HepG2 (cell line): ENCODE results near the gene COL18A1. TPM values are rescaled to one million over a fixed set of nuclear protein-coding genes. Genes with fewer than 3 reads are reported as not detected.

Source experiments
- MAZ ChIP-seq, 2 experiments: sonication (generic) in 1 of 2; formaldehyde crosslinking in 1 of 2; IDR thresholded peaks; 2 replicates each; pipeline versions ENCODE4 v1.5.0 to v1.6.1; 2012 to 2020; ENCODE audit warnings: low read depth in 2 of 2, mild to moderate bottlenecking in 2 of 2, borderline replicate concordance in 1 of 2, improper control_type of control experiment in 1 of 2, low read length in 1 of 2, missing genetic modification reagents in 1 of 2, moderate library complexity in 1 of 2
- NPAS2 ChIP-seq: sonication (generic); formaldehyde crosslinking; IDR thresholded peaks from 2 replicates; pipeline ENCODE4 v1.8.0; 2022; ENCODE audit warnings: mild to moderate bottlenecking, missing genetic modification reagents, borderline replicate concordance
- NRL ChIP-seq: sonication (generic); formaldehyde crosslinking; IDR thresholded peaks from 2 replicates; pipeline ENCODE4 v1.5.0; 2020; ENCODE audit warnings: missing genetic modification reagents, mild to moderate bottlenecking, moderate library complexity, borderline replicate concordance
- PAXIP1 ChIP-seq: sonication (generic); formaldehyde crosslinking; conservative IDR thresholded peaks from 2 replicates; pipeline ENCODE4 v1.4.0; 2020; ENCODE audit warnings: mild to moderate bottlenecking, missing genetic modification reagents, moderate library complexity
- REPIN1 ChIP-seq: sonication (generic); formaldehyde crosslinking; IDR thresholded peaks from 2 replicates; pipeline ENCODE4 v1.8.0; 2022; ENCODE audit warnings: missing genetic modification reagents, low read depth, mild to moderate bottlenecking, borderline replicate concordance
- SKIL ChIP-seq: sonication (generic); formaldehyde crosslinking; IDR thresholded peaks from 2 replicates; pipeline ENCODE4 v1.8.0; 2022; ENCODE audit warnings: missing genetic modification reagents, mild to moderate bottlenecking, moderate library complexity, borderline replicate concordance
- ZBTB20 ChIP-seq: sonication (generic); formaldehyde crosslinking; IDR thresholded peaks from 2 replicates; pipeline ENCODE4 v1.8.1; 2023; ENCODE audit warnings: missing genetic modification reagents, low read depth, mild to moderate bottlenecking, borderline replicate concordance
- ZNF20 ChIP-seq: sonication (generic); formaldehyde crosslinking; IDR thresholded peaks from 2 replicates; pipeline ENCODE4 v1.4.0; 2020; ENCODE audit warnings: mild to moderate bottlenecking, moderate library complexity, missing genetic modification reagents
- ZNF24 ChIP-seq: fragments of 450-650 bp; IDR thresholded peaks from 2 replicates; pipeline ENCODE4 v1.6.1; 2017; ENCODE audit warnings: antibody characterized with exemption, mild to moderate bottlenecking
- ZNF740 ChIP-seq: sonication (generic); formaldehyde crosslinking; IDR thresholded peaks from 2 replicates; pipeline ENCODE4 v1.4.0; 2020; ENCODE audit warnings: missing genetic modification reagents
- ZSCAN12 ChIP-seq: sonication (generic); formaldehyde crosslinking; IDR thresholded peaks from 2 replicates; pipeline ENCODE4 v1.9.0; 2021; ENCODE audit warnings: mild to moderate bottlenecking, missing genetic modification reagents
- polyA plus RNA-seq, 8 experiments: library from polyadenylated mRNA; depleted of rRNA in 3 of 8; stranded (reverse) in 7 of 8; unstranded in 1 of 8; fragments of >200 nt; fragmentation: Illumina TruSeq in 4 of 8; extraction: Trizol in 4 of 8; gene quantifications; 2 replicates each; pipeline versions ENCODE4 v1.2.1 to v1.2.3, GENCODE V29; 2011 to 2016; ENCODE audit warnings: low read depth in 4 of 8, missing spikeins in 1 of 8, mixed read lengths in 1 of 8; ENCODE audit not compliant: insufficient read depth in 1 of 8
- total RNA-seq, 5 experiments: library from RNA; depleted of rRNA; stranded (reverse); fragments of >200 nt; fragmentation: Illumina TruSeq; extraction: Trizol; gene quantifications; 2 replicates each; pipeline ENCODE4 v1.2.3, GENCODE V29; 2016; ENCODE audit warnings: low read depth in 1 of 5
- TF ChIP-seq, protein P1 (sequence below): sonication (generic); formaldehyde crosslinking; IDR thresholded peaks from 2 replicates; pipeline ENCODE4 v1.4.0; 2020; ENCODE audit warnings: missing genetic modification reagents

Gene COL18A1
- total and polyA plus RNA-seq, 2 of the 13 experiments (the other 11 are each of a cell fraction or from before 2014, with no cell fraction given) = 79.0 to 102 TPM

DNA sequence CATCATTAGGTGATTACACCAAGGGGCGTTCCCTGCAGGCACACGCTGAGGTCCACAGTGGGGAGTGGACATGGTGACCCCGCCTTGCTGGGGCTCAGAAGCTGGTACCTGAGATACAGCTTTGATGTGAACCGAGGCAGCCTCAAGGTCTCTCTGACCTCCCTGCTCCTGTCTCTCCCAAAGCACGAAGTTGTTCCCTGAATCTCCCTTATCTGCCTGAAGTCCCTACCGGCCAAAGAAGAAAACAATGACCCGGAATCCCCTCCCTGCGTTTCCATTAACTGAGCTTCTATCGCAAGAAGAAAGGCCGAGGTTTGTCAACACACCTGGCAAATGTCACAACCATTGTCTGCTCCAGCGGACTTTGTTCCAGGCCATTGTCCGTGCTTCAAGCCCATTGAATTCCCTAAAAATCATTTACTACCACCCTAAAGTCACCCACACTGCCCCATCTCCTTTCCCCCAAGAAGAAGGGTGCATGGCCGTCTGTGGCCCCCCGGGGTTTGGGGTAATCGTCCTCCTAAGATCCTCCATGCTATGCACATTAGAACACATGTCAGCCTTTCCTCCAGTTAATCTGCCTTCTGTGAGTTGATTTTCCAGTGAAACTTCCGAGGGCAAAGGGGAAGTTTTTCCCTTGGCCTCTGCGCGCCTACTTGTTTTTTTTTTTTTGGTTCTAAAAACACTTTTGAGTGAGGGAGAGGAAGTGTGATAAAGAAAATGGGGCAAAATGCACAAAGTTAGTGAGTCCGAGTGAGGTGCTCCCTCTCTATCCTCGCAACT is 48.1 kb upstream of the COL18A1 start (continued):
- TF ChIP-seq ZBTB20 (CRISPR knock-in tag) = no peak
- 0 out of 2 replicates have a peak, but pooled peaks have one; percentile 22 for TF ChIP-seq ZNF24
- TF ChIP-seq, protein P1, sequence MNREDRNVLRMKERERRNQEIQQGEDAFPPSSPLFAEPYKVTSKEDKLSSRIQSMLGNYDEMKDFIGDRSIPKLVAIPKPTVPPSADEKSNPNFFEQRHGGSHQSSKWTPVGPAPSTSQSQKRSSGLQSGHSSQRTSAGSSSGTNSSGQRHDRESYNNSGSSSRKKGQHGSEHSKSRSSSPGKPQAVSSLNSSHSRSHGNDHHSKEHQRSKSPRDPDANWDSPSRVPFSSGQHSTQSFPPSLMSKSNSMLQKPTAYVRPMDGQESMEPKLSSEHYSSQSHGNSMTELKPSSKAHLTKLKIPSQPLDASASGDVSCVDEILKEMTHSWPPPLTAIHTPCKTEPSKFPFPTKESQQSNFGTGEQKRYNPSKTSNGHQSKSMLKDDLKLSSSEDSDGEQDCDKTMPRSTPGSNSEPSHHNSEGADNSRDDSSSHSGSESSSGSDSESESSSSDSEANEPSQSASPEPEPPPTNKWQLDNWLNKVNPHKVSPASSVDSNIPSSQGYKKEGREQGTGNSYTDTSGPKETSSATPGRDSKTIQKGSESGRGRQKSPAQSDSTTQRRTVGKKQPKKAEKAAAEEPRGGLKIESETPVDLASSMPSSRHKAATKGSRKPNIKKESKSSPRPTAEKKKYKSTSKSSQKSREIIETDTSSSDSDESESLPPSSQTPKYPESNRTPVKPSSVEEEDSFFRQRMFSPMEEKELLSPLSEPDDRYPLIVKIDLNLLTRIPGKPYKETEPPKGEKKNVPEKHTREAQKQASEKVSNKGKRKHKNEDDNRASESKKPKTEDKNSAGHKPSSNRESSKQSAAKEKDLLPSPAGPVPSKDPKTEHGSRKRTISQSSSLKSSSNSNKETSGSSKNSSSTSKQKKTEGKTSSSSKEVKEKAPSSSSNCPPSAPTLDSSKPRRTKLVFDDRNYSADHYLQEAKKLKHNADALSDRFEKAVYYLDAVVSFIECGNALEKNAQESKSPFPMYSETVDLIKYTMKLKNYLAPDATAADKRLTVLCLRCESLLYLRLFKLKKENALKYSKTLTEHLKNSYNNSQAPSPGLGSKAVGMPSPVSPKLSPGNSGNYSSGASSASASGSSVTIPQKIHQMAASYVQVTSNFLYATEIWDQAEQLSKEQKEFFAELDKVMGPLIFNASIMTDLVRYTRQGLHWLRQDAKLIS (CRISPR knock-in tag) = no peak
- TF ChIP-seq SKIL = no peak
- TF ChIP-seq PAXIP1 (CRISPR knock-in tag) = peak; percentile 82
- TF ChIP-seq NRL = no peak
- no peak for TF ChIP-seq REPIN1 (CRISPR knock-in tag)
- no peak for TF ChIP-seq MAZ (IDR thresholded peaks at IDR 0.05; ENCODE audit: borderline replicate concordance, low read depth, low read length)
- no peak for TF ChIP-seq MAZ (CRISPR knock-in tag; IDR thresholded peaks at IDR 0.05; ENCODE audit: low read depth)
- TF ChIP-seq ZNF20 (CRISPR knock-in tag) = no peak
- TF ChIP-seq ZSCAN12 (CRISPR knock-in tag) = no peak
- no peak for TF ChIP-seq ZNF740 (CRISPR knock-in tag)
- no peak for TF ChIP-seq NPAS2
